Activated CD8-positive, alpha-beta memory T cell treated with anti-CD3 and anti-CD28 coated beads for 36 hours (primary cell): ENCODE measurements around the gene ZNF148. TPM values are rescaled to one million over a fixed set of nuclear protein-coding genes. Genes with fewer than 3 reads are reported as not detected.

ENCODE experiments used
- CTCF ChIA-PET: fragments of 350-600 bp; sonication (Branson Sonifier 250); formaldehyde crosslinking; loops from one replicate; lab custom pipeline; 2021; ENCODE audit warnings: antibody characterized with exemption; lab: Charles Lee
- POLR2A ChIA-PET: fragments of 350-600 bp; sonication (Branson Sonifier 250); formaldehyde crosslinking; loops from one replicate; lab custom pipeline; 2021; ENCODE audit warnings: antibody characterized with exemption; lab: Charles Lee
- total RNA-seq, 2 experiments: library from RNA; stranded (reverse); gene quantifications; one replicate each; pipeline ENCODE4 v1.2.3, GENCODE V29; 2021

The ZNF148 gene
- total RNA-seq, 2 experiments from 2014 or later = 34.7 to 36.5 TPM

DNA sequence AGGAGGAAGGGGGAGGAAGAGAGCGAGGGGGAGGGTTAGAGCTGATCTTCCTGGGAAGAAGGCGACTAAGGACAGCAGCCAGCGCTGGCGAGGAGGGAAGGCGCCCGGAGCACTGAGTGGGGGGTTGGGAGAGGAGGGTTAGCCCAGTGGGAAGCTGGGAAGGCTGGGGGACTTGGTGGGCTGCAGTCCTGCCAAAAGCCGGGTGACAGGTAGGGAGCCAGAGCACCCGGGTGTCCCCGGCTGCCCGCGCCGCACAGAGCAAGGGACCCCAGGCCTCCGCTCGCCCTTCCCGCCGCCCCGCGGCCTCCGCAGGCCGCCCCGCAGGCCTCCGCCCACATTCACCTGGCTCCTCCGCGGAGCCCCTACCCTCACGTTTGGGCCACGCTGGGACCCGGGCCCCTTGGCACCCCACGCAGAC lies 163.0 kb downstream of the ZNF148 start:
- POLR2A ChIA-PET = no interaction called here
- CTCF ChIA-PET = no interaction called here

DNA sequence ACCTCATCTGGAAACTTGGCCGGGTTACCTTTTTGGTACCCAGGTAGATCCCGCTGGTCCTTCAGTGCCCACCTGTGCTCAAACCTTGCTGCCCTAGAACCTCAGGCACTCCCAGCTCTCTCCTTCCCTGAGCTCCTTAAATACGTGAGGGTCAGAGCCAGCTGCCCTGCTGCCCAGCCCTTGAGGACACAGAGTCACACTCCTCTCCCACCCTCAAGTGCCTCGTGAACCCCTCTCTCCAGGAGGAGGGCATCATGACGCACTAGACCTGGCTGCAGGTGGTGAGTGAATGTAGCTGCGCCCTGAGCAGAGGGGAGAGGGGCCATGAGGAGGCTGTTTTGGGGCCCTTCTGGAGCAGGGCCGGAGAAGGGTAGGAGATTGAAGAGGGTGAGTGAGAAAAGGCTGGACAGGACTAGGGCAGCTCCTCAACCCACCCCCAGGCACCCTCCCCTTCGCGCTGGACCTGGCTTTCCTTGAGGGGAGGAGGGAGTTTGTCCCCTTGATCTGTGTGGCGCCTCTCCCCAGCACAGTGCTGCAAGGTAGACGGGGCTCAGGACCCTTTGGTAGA lies 163.5 kb downstream of the ZNF148 start:
- CTCF ChIA-PET = no interaction called here

GRCh38 chr3:125207949-125208568 lies 167.1 kb downstream of the ZNF148 start:
- POLR2A ChIA-PET = no interaction called here
- CTCF ChIA-PET = interaction anchor here (0.6 kb wide), 1 partner anchor 119 kb away, joined by 5 read pairs; no protein-coding TSS in a partner anchor

More for the DNA sequence above, 163.5 kb downstream of the ZNF148 start:
- POLR2A ChIA-PET = no interaction called here

DNA sequence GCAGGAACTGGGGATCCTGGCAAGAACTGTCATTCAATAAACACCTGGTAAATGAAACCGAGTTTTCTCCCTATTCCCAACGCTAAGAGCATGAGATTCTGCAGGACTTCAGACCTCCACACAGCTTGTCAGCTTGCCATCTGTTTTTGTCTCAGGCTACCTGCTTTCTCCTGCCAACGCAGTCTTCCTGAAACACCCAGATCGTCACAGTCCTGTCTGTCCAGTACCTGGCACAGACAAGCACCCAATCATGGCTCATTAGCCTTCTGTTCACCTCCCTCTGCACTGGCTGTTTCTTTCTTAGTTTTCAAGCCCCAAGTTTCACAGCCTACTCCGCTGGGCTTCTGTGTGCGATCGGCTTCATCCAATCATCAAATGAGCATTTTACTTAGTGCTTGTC lies 167.6 kb downstream of the ZNF148 start:
- CTCF ChIA-PET = interaction anchor here (0.5 kb wide), 1 partner anchor 35 kb away, joined by 3 read pairs; no protein-coding TSS in a partner anchor

GRCh38 chr3:125206934-125207333 lies 168.2 kb downstream of the ZNF148 start:
- ChIA-PET POLR2A (no interaction called here), CTCF (interaction anchor here (0.5 kb wide), 1 partner anchor 36 kb away, joined by 3 read pairs; no protein-coding TSS in a partner anchor)

More for the DNA sequence above, 167.6 kb downstream of the ZNF148 start:
- POLR2A ChIA-PET = no interaction called here

DNA sequence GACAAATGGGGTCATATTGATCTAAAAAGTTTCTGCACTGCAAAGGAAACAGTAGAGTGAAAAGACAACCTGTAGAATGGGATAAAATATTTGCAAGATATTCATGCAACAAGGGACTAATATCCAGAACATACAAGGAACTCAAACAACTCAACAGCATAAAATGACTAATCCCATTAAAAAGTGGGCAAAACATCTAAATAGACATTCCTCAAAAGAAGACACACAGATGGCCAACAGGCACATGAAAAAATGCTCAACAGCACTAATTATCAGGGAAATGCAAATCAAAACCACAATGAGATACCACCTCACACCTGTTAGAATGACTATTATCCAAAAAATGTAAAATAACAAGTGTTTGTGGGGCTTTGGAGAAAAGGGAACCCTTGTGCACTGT lies 171.4 kb downstream of the ZNF148 start:
- ChIA-PET CTCF (no interaction called here), POLR2A (no interaction called here)

- CTCF ChIA-PET = interaction anchor here (0.9 to 1.0 kb wide), 3 partner anchors 10 to 273 kb away, joined by 3 to 4 read pairs (median 4); no protein-coding TSS in a partner anchor
- POLR2A ChIA-PET = no interaction called here
Observed at GRCh38 chr3:125202197-125202596, 172.9 kb downstream of the ZNF148 start.

DNA sequence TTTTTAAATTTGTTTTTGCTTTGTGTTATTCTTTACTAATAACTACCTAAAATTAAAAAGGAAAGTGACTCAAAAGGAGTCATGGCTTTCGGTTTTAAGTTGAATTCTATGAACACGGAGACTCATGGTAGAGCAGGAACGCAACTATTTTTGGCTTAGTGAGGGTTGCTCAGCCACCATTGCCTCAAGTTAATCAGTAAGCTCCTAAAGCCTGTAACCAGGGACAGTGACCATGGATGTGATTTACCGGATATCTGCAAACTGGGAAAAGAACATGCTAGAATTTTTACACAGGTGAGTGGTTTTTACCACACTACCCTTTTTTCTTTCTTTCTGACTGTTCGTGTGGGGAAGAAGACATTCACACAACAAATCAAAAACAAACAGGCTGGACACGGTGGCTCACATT lies 174.4 kb downstream of the ZNF148 start:
- ChIA-PET CTCF (no interaction called here), POLR2A (no interaction called here)

DNA sequence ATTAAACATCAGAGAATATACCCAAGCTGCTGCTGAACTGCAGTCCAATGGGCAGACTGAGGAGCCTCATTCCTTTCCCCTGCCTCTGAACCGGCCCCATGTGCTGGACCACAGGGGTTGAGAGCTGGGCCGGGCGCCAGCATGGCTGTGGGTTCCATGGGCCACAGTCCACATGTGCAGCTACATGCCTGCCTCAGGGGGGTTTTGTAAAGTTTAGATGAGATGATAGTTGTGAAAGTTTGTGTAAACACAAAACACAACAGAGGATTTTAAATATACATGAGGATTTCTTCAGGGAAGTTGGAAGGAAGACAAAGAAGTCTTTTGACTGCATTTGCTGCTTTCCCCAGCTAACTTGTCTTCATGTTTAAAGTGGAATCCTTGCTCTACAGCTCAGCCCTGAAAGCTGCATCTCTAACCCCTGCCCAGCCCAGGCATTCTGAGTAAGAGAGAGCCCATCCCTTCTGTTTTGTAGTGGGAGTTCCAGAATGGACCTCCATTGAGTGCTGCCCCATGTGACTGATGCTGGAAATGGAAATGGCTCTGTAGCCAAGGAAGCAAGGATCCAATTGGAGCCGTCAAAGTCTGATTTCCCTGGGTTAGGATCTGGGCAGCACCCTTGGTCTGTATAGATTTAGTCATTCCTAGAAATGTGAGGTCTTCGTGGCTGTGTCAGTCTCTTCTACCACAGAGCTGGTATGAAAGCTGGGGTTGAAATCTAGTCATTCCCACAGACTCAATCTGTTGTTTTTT lies 180.1 kb downstream of the ZNF148 start:
- ChIA-PET CTCF (interaction anchor here (1.1 kb wide), 1 partner anchor 37 kb away, joined by 3 read pairs; no protein-coding TSS in a partner anchor), POLR2A (interaction anchor here (0.6 to 0.7 kb wide), 2 partner anchors 10 to 368 kb away, joined by 3 to 5 read pairs; no protein-coding TSS in a partner anchor)

GRCh38 chr3:125194061-125194848 lies 180.9 kb downstream of the ZNF148 start:
- CTCF ChIA-PET = interaction anchor here (0.5 kb wide), 1 partner anchor 22 kb away, joined by 3 read pairs; no protein-coding TSS in a partner anchor
- POLR2A ChIA-PET = interaction anchor here (0.6 kb wide), 1 partner anchor 369 kb away, joined by 3 read pairs; no protein-coding TSS in a partner anchor

- CTCF ChIA-PET = interaction anchor here (1.0 kb wide), 1 partner anchor 10 kb away, joined by 3 read pairs; no protein-coding TSS in a partner anchor
- POLR2A ChIA-PET = no interaction called here
Observed at GRCh38 chr3:125192190-125193035, 182.7 kb downstream of the ZNF148 start.

- ChIA-PET POLR2A (no interaction called here), CTCF (interaction anchor here (1.0 kb wide), 1 partner anchor 11 kb away, joined by 3 read pairs; no protein-coding TSS in a partner anchor)
Observed at GRCh38 chr3:125191730-125192129, 183.4 kb downstream of the ZNF148 start.

- ChIA-PET POLR2A (no interaction called here), CTCF (no interaction called here)
Observed at GRCh38 chr3:125191256-125191655, 183.9 kb downstream of the ZNF148 start.

DNA sequence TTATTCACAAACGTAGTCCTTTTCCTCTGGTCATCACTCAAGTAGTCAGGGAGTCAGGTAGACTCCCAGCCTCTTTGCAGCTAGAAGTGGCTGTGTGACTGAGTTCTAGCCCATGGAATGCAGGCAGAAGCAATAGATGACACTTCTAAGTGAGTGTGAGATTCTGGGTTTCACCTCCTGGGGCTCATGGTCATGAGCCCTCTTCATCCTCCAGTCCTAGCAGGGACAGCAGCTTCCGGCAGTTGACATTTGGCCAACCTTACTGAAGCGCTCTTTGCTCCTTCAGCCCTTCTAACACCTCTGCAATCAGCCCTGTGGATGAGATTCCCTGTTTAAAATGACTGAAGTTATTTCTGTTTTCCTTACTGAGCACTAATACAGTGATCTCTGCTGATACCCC lies 184.3 kb downstream of the ZNF148 start:
- POLR2A ChIA-PET = no interaction called here
- CTCF ChIA-PET = interaction anchor here (1.0 kb wide), 1 partner anchor 11 kb away, joined by 3 read pairs; no protein-coding TSS in a partner anchor

GRCh38 chr3:125189378-125190165 lies 185.6 kb downstream of the ZNF148 start:
- CTCF ChIA-PET = no interaction called here
- POLR2A ChIA-PET = no interaction called here

- POLR2A ChIA-PET = no interaction called here
- CTCF ChIA-PET = no interaction called here
Observed at GRCh38 chr3:125188955-125189354, 186.2 kb downstream of the ZNF148 start.

DNA sequence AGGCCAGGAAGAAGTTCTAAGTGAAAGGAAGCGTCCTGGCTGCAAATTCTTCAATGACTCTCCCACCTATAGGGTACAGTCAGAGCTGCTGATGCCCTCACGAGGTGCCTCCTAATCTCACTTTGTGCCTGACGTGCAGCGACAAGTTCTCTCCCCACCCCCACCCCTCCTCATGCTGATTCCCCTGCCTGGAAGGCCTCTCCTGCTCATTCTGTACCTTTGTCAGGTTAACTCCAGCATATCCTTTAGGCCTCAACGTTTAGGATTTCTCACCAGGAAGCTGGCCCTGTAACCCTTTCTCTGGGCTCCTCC lies 187.6 kb downstream of the ZNF148 start:
- POLR2A ChIA-PET = interaction anchor here (0.7 kb wide), 1 partner anchor 187 kb away, joined by 5 read pairs; the partner anchor contains the start of gene ZNF148

More for the DNA sequence above, 187.6 kb downstream of the ZNF148 start:
- CTCF ChIA-PET = interaction anchor here (0.6 kb wide), 1 partner anchor 39 kb away, joined by 3 read pairs; no protein-coding TSS in a partner anchor
